Endodermal cell (in vitro differentiated cells): ENCODE measurements around the gene HDLBP. TPM values are rescaled to one million over a fixed set of nuclear protein-coding genes. Genes with fewer than 3 reads are reported as not detected.
"Not testable (repeated sequence)": the region's sequence is repeated elsewhere in the genome, so short reads cannot be mapped to it uniquely, and the experiment has no call there.

Experiments used
- DNase-seq: peaks from one replicate; pipeline ENCODE4 v3.0.0-alpha.2; 2017
- H3K27ac ChIP-seq: 2 replicates; pipeline ENCODE4 v1.5.1; 2013; ENCODE audit warnings: mild to moderate bottlenecking, low read depth, low read length, moderate library complexity
- H3K27me3 ChIP-seq: 2 replicates; pipeline ENCODE4 v1.6.1; 2013; ENCODE audit warnings: mild to moderate bottlenecking, low read length, moderate library complexity; ENCODE audit not compliant: insufficient read depth, control insufficient read depth, poor library complexity, severe bottlenecking
- H3K36me3 ChIP-seq: 2 replicates; pipeline ENCODE4 v1.7.0; 2013; ENCODE audit warnings: mild to moderate bottlenecking, low read length, moderate library complexity; ENCODE audit not compliant: control insufficient read depth, insufficient read depth
- H3K4me1 ChIP-seq: one replicate; pipeline ENCODE4 v1.7.0; 2013; ENCODE audit warnings: low read length; ENCODE audit not compliant: control insufficient read depth, insufficient read depth
- H3K4me3 ChIP-seq: 2 replicates; pipeline ENCODE4 v1.5.1; 2013; ENCODE audit warnings: mild to moderate bottlenecking, low read length, moderate library complexity
- H3K9ac ChIP-seq: 2 replicates; pipeline ENCODE4 v1.6.1; 2013; ENCODE audit warnings: mild to moderate bottlenecking, low read length, moderate library complexity; ENCODE audit not compliant: poor library complexity, severe bottlenecking; ENCODE audit errors: extremely low read depth
- H3K9me3 ChIP-seq: 2 replicates; pipeline ENCODE4 v1.6.1; 2013; ENCODE audit warnings: mild to moderate bottlenecking, low read length, moderate library complexity; ENCODE audit not compliant: control insufficient read depth
- H3K27ac Mint-ChIP-seq: 2 replicates; pipeline ENCODE4 v1.8.0; 2020; ENCODE audit warnings: mixed read lengths
- H3K27me3 Mint-ChIP-seq: 2 replicates; pipeline ENCODE4 v1.8.0; 2021; ENCODE audit warnings: mild to moderate bottlenecking, mixed read lengths; ENCODE audit not compliant: insufficient read depth
- H3K36me3 Mint-ChIP-seq: 2 replicates; pipeline ENCODE4 v1.8.0; 2020; ENCODE audit warnings: low read depth, mixed read lengths
- H3K4me1 Mint-ChIP-seq: 2 replicates; pipeline ENCODE4 v1.8.0; 2020; ENCODE audit warnings: mixed read lengths
- H3K4me3 Mint-ChIP-seq: 2 replicates; pipeline ENCODE4 v1.8.0; 2020; ENCODE audit warnings: mild to moderate bottlenecking, moderate library complexity, mixed read lengths
- H3K9me3 Mint-ChIP-seq: 2 replicates; pipeline ENCODE4 v1.8.0; 2020; ENCODE audit warnings: mild to moderate bottlenecking, mixed read lengths
- WGBS, 2 experiments: methylation state at CpG; one replicate each; pipeline versions ENCODE4 v1.1.5 to v1.1.7; 2013; ENCODE audit warnings: missing lambda C conversion rate in 2 of 2, mixed read lengths in 1 of 2; ENCODE audit not compliant: insufficient coverage in 1 of 2, insufficient read length in 1 of 2; 5-methylcytosine and 5-hydroxymethylcytosine counted together
- total RNA-seq, 2 donors: library from RNA; stranded (reverse); fragmentation: NEBNext Ultra II Directional in 1 of 2; extraction: Animal tissue kit (Norgen Biotek cat#: 25700) in 1 of 2; gene quantifications; 2 replicates in 1 of 2; 3 replicates in 1 of 2; pipeline ENCODE4 v1.2.1, GENCODE V29; 2021
- TF ChIP-seq, protein P1 (sequence below): fragments of 200-600 bp; sonication (generic); conservative IDR thresholded peaks from 2 replicates; pipeline ENCODE4 v1.5.0; 2021; ENCODE audit warnings: antibody characterized with exemption, mild to moderate bottlenecking

HDLBP gene
- total RNA-seq, 2 donors from 2014 or later: 344 to 374 TPM

DNA sequence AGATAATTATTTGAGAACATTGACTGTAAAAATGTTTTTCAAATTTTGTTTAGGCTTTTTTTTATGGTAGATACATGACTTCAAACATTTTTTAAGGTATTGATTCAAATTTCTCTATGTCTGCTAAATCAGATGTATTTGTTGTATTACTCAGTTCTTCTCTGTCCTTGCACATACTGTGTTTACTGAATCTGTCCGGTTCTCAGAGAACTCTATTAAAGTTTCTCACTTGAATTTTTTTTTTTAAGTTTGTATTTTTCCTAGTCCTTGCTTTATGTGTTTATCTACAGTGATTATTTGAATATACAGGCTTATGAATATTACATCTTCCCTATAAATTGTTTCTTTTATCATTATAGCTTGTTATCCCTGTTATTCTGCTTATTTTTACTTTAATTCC, 5.6 kb upstream of the HDLBP start:
- WGBS, 2 experiments: 75% methylated on average over 1 of the region's 1 CpG; no CpG with 5 or more reads in 1 of the 2 experiments
- Histone ChIP-seq H3K27me3 (no peaks in the 10 kb centered on the region), H3K4me3 (peak overlapping the region; percentile 99), H3K9me3 (no peaks in the 10 kb centered on the region), H3K36me3 (peaks cover 62% of the 10 kb centered on the region), H3K9ac (no peak overlapping the region), H3K4me1 (no peaks in the 10 kb centered on the region), H3K27ac (no peak overlapping the region)
- Mint-ChIP-seq H3K4me3 (peak overlapping the region; percentile 23), H3K9me3 (no peaks in the 10 kb centered on the region), H3K27ac (peak overlapping the region; percentile 35), H3K4me1 (peaks cover 61% of the 10 kb centered on the region), H3K36me3 (peaks cover 35% of the 10 kb centered on the region), H3K27me3 (no peaks in the 10 kb centered on the region)
- TF ChIP-seq, protein P1, sequence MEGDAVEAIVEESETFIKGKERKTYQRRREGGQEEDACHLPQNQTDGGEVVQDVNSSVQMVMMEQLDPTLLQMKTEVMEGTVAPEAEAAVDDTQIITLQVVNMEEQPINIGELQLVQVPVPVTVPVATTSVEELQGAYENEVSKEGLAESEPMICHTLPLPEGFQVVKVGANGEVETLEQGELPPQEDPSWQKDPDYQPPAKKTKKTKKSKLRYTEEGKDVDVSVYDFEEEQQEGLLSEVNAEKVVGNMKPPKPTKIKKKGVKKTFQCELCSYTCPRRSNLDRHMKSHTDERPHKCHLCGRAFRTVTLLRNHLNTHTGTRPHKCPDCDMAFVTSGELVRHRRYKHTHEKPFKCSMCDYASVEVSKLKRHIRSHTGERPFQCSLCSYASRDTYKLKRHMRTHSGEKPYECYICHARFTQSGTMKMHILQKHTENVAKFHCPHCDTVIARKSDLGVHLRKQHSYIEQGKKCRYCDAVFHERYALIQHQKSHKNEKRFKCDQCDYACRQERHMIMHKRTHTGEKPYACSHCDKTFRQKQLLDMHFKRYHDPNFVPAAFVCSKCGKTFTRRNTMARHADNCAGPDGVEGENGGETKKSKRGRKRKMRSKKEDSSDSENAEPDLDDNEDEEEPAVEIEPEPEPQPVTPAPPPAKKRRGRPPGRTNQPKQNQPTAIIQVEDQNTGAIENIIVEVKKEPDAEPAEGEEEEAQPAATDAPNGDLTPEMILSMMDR: no peak
- DNase-seq: no peak

DNA sequence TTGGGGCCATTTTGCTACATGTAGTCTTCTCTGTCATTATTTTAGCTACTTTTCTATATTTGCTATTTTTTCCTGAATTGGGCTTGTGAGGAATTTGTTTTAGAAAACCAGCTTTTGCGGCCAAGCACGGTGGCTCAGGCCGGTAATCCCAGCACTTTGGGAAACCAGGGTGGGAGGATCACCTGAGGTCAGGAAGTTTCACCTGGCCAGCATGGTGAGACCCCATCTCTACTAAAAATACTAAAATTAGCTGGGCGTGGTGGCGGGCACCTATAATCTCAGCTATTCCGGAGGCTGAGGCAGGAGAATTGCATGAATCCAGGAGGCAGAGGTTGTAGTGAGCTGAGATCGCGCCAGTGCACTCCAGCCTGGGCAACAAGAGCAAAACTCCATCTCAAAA, 4.9 kb upstream of the HDLBP start:
- Mint-ChIP-seq H3K27me3 (no peaks in the 10 kb centered on the region), H3K27ac (peak overlapping the region; percentile 35)
- H3K9me3 ChIP-seq: no peaks in the 10 kb centered on the region

DNA sequence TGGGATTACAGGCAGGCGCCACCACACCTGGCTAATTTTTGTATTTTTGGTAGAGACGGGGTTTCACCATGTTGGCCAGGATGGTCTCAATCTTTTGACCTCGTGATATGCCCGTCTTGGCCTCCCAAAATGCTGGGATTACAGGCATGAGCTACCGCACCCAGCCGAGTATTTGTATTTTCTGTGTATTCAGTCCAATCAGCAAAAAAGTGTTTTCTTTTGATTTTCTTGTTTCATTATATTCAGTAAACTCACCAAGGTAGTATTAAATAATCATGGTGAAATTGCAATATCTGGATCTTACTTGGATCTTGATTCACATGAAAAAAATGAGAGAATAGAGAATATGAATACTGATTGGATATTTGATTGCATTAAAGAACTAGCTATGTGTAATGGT, 3.4 kb upstream of the HDLBP start:
- Mint-ChIP-seq H3K36me3 (peaks cover 25% of the 10 kb centered on the region), H3K4me1 (peaks cover 55% of the 10 kb centered on the region), H3K4me3 (peak overlapping the region; percentile 95)
- Histone ChIP-seq H3K36me3 (peaks cover 41% of the 10 kb centered on the region), H3K4me3 (peak overlapping the region; percentile 99)
- not testable (repeated sequence) for H3K27ac ChIP-seq, H3K27ac Mint-ChIP-seq, H3K9me3 Mint-ChIP-seq, H3K27me3 ChIP-seq, H3K4me1 ChIP-seq, H3K9me3 ChIP-seq, H3K9ac ChIP-seq, H3K27me3 Mint-ChIP-seq, DNase-seq
- 87 to 92% methylated on average over 4 to 6 of the region's 6 CpGs for WGBS, 2 experiments

More for the DNA sequence above, 4.9 kb upstream of the HDLBP start:
- peaks cover 59% of the 10 kb centered on the region for H3K4me1 Mint-ChIP-seq
- 88 to 93% methylated on average over 5 to 8 of the region's 8 CpGs for whole genome bisulfite sequencing, 2 experiments
- peaks cover 31% of the 10 kb centered on the region for H3K36me3 Mint-ChIP-seq
- H3K27ac ChIP-seq: no peak overlapping the region
- H3K9ac ChIP-seq: no peak overlapping the region
- H3K9me3 Mint-ChIP-seq: no peaks in the 10 kb centered on the region
- peak overlapping the region; percentile 23 for H3K4me3 Mint-ChIP-seq
- no peak for DNase-seq
- TF ChIP-seq, protein P1: no peak
- peak overlapping the region; percentile 99 for H3K4me3 ChIP-seq
- H3K4me1 ChIP-seq: no peaks in the 10 kb centered on the region
- H3K27me3 ChIP-seq: no peaks in the 10 kb centered on the region
- peaks cover 56% of the 10 kb centered on the region for H3K36me3 ChIP-seq

DNA sequence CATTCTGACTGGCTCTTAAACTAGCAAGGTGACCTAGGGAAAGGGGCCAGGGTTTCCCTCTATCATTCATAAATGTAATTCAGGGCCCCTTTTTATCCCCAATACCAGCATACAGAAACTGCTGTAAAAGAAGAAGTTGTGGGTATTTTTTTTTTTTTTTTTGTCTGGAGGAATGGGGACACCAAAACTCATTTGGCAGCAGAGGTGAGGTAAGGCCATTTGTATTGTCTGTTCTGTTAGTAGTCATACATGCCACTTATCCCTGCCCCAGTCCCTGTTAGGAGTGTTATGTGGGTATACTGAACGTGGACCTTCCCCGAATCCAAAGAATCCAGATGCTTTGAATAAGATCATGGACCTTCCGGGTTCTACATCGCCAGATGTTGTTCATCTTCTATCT, 1.9 kb upstream of the HDLBP start:
- Mint-ChIP-seq H3K4me1 (peaks cover 55% of the 10 kb centered on the region), H3K27me3 (no peaks in the 10 kb centered on the region), H3K36me3 (peaks cover 23% of the 10 kb centered on the region), H3K9me3 (no peaks in the 10 kb centered on the region), H3K27ac (peak overlapping the region; percentile 99), H3K4me3 (peak overlapping the region; percentile 95)
- DNase-seq: no peak
- no peaks in the 10 kb centered on the region for H3K4me1 ChIP-seq
- no peaks in the 10 kb centered on the region for H3K9me3 ChIP-seq
- TF ChIP-seq, protein P1: no peak
- no peaks in the 10 kb centered on the region for H3K27me3 ChIP-seq
- H3K9ac ChIP-seq: peak overlapping the region; percentile 94
- H3K27ac ChIP-seq: no peak overlapping the region
- H3K4me3 ChIP-seq: peak overlapping the region; percentile 99
- peaks cover 36% of the 10 kb centered on the region for H3K36me3 ChIP-seq
- 71 to 88% methylated on average over 4 of the region's 4 CpGs for WGBS, 2 experiments
